Activated T-helper 2 cell treated with anti-CD3 and anti-CD28 coated beads, Interferon-gamma antibody, Interleukin-2, Interleukin-4, amounts not matched to agents 10 μg/mL and 5 μg/mL and 100 μg/mL, durations not matched to agents 14 hours and 24 hours and 36 hours (primary cell): ENCODE data around the gene RANBP1. TPM values are rescaled to one million over a fixed set of nuclear protein-coding genes. Genes with fewer than 3 reads are reported as not detected.

Experiments
- total RNA-seq: library from RNA; stranded (reverse); gene quantifications from 2 replicates; pipeline ENCODE4 v1.2.3, GENCODE V29; 2022

The RANBP1 gene
- total RNA-seq, 1 donor from 2014 or later = 444 TPM

Other genes with a start within 250 kb of the RANBP1 start
- 93.4 and 95.6 TPM in 2 replicates for gene COMT, start 174.3 kb upstream of the RANBP1 start, total RNA-seq
- 19.9 and 20.9 TPM in 2 replicates for gene TXNRD2, start 174.3 kb upstream of the RANBP1 start, total RNA-seq
- 3.4 and 3.9 TPM in 2 replicates for gene ARVCF, start 99.3 kb upstream of the RANBP1 start, total RNA-seq
- gene TANGO2, start 95.0 kb upstream of the RANBP1 start, total RNA-seq = 27.4 and 30.0 TPM in 2 replicates
- 63.1 and 66.4 TPM in 2 replicates for gene DGCR8, start 35.9 kb upstream of the RANBP1 start, total RNA-seq
- 94.1 and 103 TPM in 2 replicates for gene TRMT2A, start 1.1 kb downstream of the RANBP1 start, total RNA-seq
- 77.3 and 82.4 TPM in 2 replicates for gene ZDHHC8, start 15.7 kb downstream of the RANBP1 start, total RNA-seq
- gene CCDC188, start 35.0 kb downstream of the RANBP1 start, total RNA-seq = 0.11 TPM in 1 of 2 replicates, not detected in the other
- 1.9 and 2.2 TPM in 2 replicates for gene RTN4R, start 152.2 kb downstream of the RANBP1 start, total RNA-seq
- gene DGCR6L, start 204.0 kb downstream of the RANBP1 start, total RNA-seq = 29.0 and 31.1 TPM in 2 replicates